ENCODE data around the gene ATP8B4.

The ATP8B4 gene

DNA sequence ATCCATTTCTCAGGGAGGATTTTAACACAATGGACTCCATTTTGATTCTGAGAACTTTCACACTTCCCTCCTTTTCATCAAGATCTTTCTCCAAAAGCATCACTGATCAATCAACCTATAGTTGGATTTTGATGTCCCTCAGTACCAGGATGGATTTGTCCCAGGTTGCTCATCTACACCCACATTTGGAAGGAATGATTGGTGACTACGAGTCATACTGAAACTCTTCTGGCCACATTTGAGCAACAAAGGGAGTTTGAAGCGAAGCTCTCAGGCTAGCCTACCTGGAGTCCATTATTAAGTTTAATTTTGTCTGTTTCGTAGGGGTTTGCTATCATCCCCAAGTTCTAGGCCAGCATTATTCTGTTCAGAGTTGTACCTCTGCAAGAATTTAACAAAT is 31.3 kb upstream of the ATP8B4 start:
- POLR2A ChIA-PET: no interaction called here
- no peak for DNase-seq (ENCODE audit: extremely low spot score)
- CTCF ChIA-PET: no interaction called here
- TF ChIP-seq HDGF (IDR thresholded peaks at IDR 0.05; ENCODE audit: borderline replicate concordance) (no peak), ELF4 (IDR thresholded peaks at IDR 0.05) (no peak), FOXA1 (IDR thresholded peaks at IDR 0.05) (no peak), ZNF384 (IDR thresholded peaks at IDR 0.05) (no peak), TARDBP (IDR thresholded peaks at IDR 0.05) (no peak), SUZ12 (IDR thresholded peaks at IDR 0.05) (no peak)

DNA sequence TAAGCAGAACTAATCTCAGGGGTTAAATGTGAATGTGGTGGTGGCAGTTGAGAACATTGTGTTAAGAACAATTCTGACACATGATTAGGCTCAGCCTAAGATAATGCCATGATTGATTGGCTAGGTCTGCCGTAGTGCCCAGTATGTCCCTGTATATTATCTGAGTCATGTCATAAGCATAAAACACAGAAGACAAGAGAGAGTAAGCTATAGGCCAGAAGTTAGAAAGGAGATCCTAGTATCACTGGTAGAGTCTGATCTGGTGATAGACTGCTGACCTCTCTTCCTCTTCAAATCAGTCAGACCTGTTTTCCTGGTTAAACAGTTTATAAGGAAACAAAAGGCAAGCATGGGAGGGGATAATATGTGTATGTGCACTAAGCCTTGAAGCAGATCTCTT is 30.1 kb upstream of the ATP8B4 start:
- CTCF ChIA-PET: no interaction called here
- POLR2A ChIA-PET: no interaction called here
- TF ChIP-seq FOXM1 (IDR thresholded peaks at IDR 0.05; ENCODE audit: borderline replicate concordance) (no peak), TARDBP (IDR thresholded peaks at IDR 0.05) (no peak), ELF4 (IDR thresholded peaks at IDR 0.05) (no peak), LEF1 (IDR thresholded peaks at IDR 0.05; ENCODE audit: borderline replicate concordance) (no peak), ARNT (IDR thresholded peaks at IDR 0.05) (no peak), SUZ12 (IDR thresholded peaks at IDR 0.05) (no peak), ZNF384 (IDR thresholded peaks at IDR 0.05) (no peak), FOXK2 (IDR thresholded peaks at IDR 0.05) (no peak), L3MBTL2 (conservative IDR thresholded peaks at IDR 0.05) (no peak), NFRKB (IDR thresholded peaks at IDR 0.05) (no peak)
- TF ChIP-seq, protein P1, sequence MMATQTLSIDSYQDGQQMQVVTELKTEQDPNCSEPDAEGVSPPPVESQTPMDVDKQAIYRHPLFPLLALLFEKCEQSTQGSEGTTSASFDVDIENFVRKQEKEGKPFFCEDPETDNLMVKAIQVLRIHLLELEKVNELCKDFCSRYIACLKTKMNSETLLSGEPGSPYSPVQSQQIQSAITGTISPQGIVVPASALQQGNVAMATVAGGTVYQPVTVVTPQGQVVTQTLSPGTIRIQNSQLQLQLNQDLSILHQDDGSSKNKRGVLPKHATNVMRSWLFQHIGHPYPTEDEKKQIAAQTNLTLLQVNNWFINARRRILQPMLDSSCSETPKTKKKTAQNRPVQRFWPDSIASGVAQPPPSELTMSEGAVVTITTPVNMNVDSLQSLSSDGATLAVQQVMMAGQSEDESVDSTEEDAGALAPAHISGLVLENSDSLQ (IDR thresholded peaks at IDR 0.05): no peak

GRCh38 chr15:50148362-50148963 is 29.4 kb upstream of the ATP8B4 start:
- CTCF ChIA-PET: interaction anchor here (0.8 kb wide), 1 partner anchor 100 kb away, joined by 4 read pairs; no protein-coding TSS in a partner anchor
- DNase-seq (ENCODE audit: extremely low spot score): peak; percentile 15
- TF ChIP-seq ELF4 (IDR thresholded peaks at IDR 0.05): no peak
- TF ChIP-seq FOXM1 (IDR thresholded peaks at IDR 0.05; ENCODE audit: borderline replicate concordance): no peak
- no peak for TF ChIP-seq FOXK2 (IDR thresholded peaks at IDR 0.05)
- TF ChIP-seq LEF1 (IDR thresholded peaks at IDR 0.05; ENCODE audit: borderline replicate concordance): no peak
- no peak for TF ChIP-seq SUZ12 (IDR thresholded peaks at IDR 0.05)
- no peak for TF ChIP-seq FOXA1 (IDR thresholded peaks at IDR 0.05)
- no peak for TF ChIP-seq ZNF384 (IDR thresholded peaks at IDR 0.05)
- no peak for TF ChIP-seq SP1 (IDR thresholded peaks at IDR 0.05)
- TF ChIP-seq L3MBTL2 (conservative IDR thresholded peaks at IDR 0.05): no peak
- no peak for TF ChIP-seq BHLHE40 (IDR thresholded peaks at IDR 0.05; ENCODE audit: borderline replicate concordance)
- no peak for TF ChIP-seq TARDBP (IDR thresholded peaks at IDR 0.05)
- TF ChIP-seq ARNT (IDR thresholded peaks at IDR 0.05): no peak
- no peak for TF ChIP-seq HDGF (IDR thresholded peaks at IDR 0.05; ENCODE audit: borderline replicate concordance)
- TF ChIP-seq CTBP1 (IDR thresholded peaks at IDR 0.05; ENCODE audit: borderline replicate concordance): no peak
- TF ChIP-seq, protein P1 (IDR thresholded peaks at IDR 0.05): no peak
- TF ChIP-seq NFRKB (IDR thresholded peaks at IDR 0.05): no peak
- POLR2A ChIA-PET: no interaction called here

More for the DNA sequence above, 30.1 kb upstream of the ATP8B4 start:
- DNase-seq (ENCODE audit: extremely low spot score): no peak

DNA sequence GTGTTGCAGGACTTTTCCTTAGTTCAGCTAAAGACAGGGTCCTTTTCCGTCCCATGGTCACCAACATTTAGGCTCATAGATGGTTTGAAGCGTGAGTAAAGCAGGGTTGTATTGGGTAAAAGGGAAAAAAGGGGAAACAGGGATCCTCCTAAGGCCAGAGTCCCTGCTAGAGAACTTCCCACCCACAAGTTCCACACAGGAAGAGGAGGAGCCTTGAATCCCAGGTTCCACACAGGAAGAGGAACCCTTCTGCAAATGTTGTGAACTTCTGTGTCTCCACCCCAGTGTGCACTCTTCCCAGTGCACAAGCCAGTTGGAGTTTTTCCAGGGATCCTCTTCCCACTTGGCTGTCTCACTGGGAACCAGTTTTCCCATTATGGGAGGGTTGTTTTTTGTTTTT is 27.6 kb upstream of the ATP8B4 start:
- ChIA-PET POLR2A (no interaction called here), CTCF (no interaction called here)
- TF ChIP-seq LEF1 (IDR thresholded peaks at IDR 0.05; ENCODE audit: borderline replicate concordance): no peak
- TF ChIP-seq NFRKB (IDR thresholded peaks at IDR 0.05): no peak
- no peak for TF ChIP-seq SP1 (IDR thresholded peaks at IDR 0.05)
- TF ChIP-seq HDGF (IDR thresholded peaks at IDR 0.05; ENCODE audit: borderline replicate concordance): no peak
- TF ChIP-seq FOXK2 (IDR thresholded peaks at IDR 0.05): no peak
- DNase-seq (ENCODE audit: extremely low spot score): no peak

DNA sequence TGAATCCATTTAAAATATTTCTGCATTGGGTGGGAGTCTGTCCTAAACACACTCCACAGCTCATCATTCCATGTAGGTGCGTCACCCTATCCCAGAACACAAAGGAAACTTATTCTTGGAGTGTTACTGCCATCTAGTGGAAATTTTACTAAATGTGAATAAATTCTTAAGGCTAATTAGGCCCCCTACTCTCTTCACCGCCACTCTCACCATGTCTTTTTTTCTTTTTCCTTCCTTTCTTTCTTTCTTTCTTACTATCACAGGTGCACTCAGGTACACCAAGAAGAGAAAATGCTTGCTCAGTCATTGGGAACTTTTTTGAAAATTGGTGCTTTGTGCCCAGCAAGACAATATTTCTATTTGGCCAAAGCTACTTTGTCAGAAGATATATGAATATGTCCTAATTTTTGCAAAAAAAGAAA is 26.4 kb upstream of the ATP8B4 start:
- DNase-seq (ENCODE audit: extremely low spot score): peak; percentile 44
- CTCF ChIA-PET: interaction anchor here (0.5 to 1.1 kb wide), 8 partner anchors 11 to 1125 kb away, joined by 3 to 7 read pairs (median 3); no protein-coding TSS in a partner anchor
- POLR2A ChIA-PET: no interaction called here
- TF ChIP-seq FOXA1 (IDR thresholded peaks at IDR 0.05): no peak
- TF ChIP-seq BHLHE40 (IDR thresholded peaks at IDR 0.05; ENCODE audit: borderline replicate concordance): no peak
- TF ChIP-seq FOXM1 (IDR thresholded peaks at IDR 0.05; ENCODE audit: borderline replicate concordance): no peak
- TF ChIP-seq ZNF384 (IDR thresholded peaks at IDR 0.05): no peak
- TF ChIP-seq ELF4 (IDR thresholded peaks at IDR 0.05): no peak
- TF ChIP-seq LEF1 (IDR thresholded peaks at IDR 0.05; ENCODE audit: borderline replicate concordance): no peak
- TF ChIP-seq, protein P1 (IDR thresholded peaks at IDR 0.05): no peak
- TF ChIP-seq HDGF (IDR thresholded peaks at IDR 0.05; ENCODE audit: borderline replicate concordance): no peak
- no peak for TF ChIP-seq SUZ12 (IDR thresholded peaks at IDR 0.05)
- no peak for TF ChIP-seq SP1 (IDR thresholded peaks at IDR 0.05)
- no peak for TF ChIP-seq CTBP1 (IDR thresholded peaks at IDR 0.05; ENCODE audit: borderline replicate concordance)
- no peak for TF ChIP-seq L3MBTL2 (conservative IDR thresholded peaks at IDR 0.05)
- TF ChIP-seq ARNT (IDR thresholded peaks at IDR 0.05): no peak
- no peak for TF ChIP-seq FOXK2 (IDR thresholded peaks at IDR 0.05)

DNA sequence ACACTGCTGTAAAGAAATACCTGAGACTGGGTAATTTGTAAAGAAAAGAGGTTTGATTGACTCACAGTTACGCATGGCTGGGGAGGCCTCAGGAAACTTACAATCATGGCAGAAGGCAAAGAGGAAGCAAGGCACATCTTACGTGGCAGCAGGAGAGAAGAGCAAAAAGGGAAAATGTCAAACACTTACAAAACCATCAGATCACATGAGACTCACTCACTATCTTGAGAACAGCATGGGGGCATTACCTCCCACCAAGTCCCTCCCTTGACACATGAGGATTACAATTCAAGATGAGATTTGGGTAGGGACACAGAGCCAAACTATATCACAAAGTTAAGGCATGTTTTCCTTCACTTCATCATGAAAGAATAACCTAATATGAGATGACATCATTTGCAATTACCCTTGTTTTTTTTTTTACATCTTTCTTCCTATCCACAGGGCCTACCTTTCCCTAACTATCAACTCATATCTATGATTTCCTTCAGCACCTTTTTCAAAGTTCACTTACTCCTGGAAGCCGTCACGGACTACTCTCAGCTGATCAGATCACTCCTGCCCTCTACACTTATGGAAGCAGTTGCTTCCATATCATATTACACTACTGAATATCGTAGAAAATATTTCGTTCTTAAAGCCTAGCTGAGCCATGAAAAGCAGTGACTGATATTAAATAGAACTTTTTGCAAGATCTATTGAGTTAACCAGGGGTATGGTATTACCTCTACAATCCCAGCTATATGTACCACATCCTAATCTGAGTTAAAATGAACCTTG is 25.5 kb upstream of the ATP8B4 start:
- POLR2A ChIA-PET: no interaction called here
- DNase-seq (ENCODE audit: extremely low spot score): no peak
- CTCF ChIA-PET: interaction anchor here (0.5 to 1.1 kb wide), 9 partner anchors 10 to 1124 kb away, joined by 3 to 7 read pairs (median 3); no protein-coding TSS in a partner anchor
- no peak for TF ChIP-seq LEF1 (IDR thresholded peaks at IDR 0.05; ENCODE audit: borderline replicate concordance)
- TF ChIP-seq CTBP1 (IDR thresholded peaks at IDR 0.05; ENCODE audit: borderline replicate concordance): no peak

All from HEK293T (cell line).